Endodermal cell (in vitro differentiated cells): ENCODE data around the gene PRRT4. TPM values are rescaled to one million over a fixed set of nuclear protein-coding genes. Genes with fewer than 3 reads are reported as not detected.

Experiments used
- DNase-seq: peaks from one replicate; pipeline ENCODE4 v3.0.0-alpha.2; 2017
- H3K27ac ChIP-seq: 2 replicates; pipeline ENCODE4 v1.5.1; 2013; ENCODE audit warnings: mild to moderate bottlenecking, low read depth, low read length, moderate library complexity
- H3K27me3 ChIP-seq: 2 replicates; pipeline ENCODE4 v1.6.1; 2013; ENCODE audit warnings: mild to moderate bottlenecking, low read length, moderate library complexity; ENCODE audit not compliant: insufficient read depth, control insufficient read depth, poor library complexity, severe bottlenecking
- H3K36me3 ChIP-seq: 2 replicates; pipeline ENCODE4 v1.7.0; 2013; ENCODE audit warnings: mild to moderate bottlenecking, low read length, moderate library complexity; ENCODE audit not compliant: control insufficient read depth, insufficient read depth
- H3K4me1 ChIP-seq: one replicate; pipeline ENCODE4 v1.7.0; 2013; ENCODE audit warnings: low read length; ENCODE audit not compliant: control insufficient read depth, insufficient read depth
- H3K4me3 ChIP-seq: 2 replicates; pipeline ENCODE4 v1.5.1; 2013; ENCODE audit warnings: mild to moderate bottlenecking, low read length, moderate library complexity
- H3K9ac ChIP-seq: 2 replicates; pipeline ENCODE4 v1.6.1; 2013; ENCODE audit warnings: mild to moderate bottlenecking, low read length, moderate library complexity; ENCODE audit not compliant: poor library complexity, severe bottlenecking; ENCODE audit errors: extremely low read depth
- H3K9me3 ChIP-seq: 2 replicates; pipeline ENCODE4 v1.6.1; 2013; ENCODE audit warnings: mild to moderate bottlenecking, low read length, moderate library complexity; ENCODE audit not compliant: control insufficient read depth
- H3K27ac Mint-ChIP-seq: 2 replicates; pipeline ENCODE4 v1.8.0; 2020; ENCODE audit warnings: mixed read lengths
- H3K27me3 Mint-ChIP-seq: 2 replicates; pipeline ENCODE4 v1.8.0; 2021; ENCODE audit warnings: mild to moderate bottlenecking, mixed read lengths; ENCODE audit not compliant: insufficient read depth
- H3K36me3 Mint-ChIP-seq: 2 replicates; pipeline ENCODE4 v1.8.0; 2020; ENCODE audit warnings: low read depth, mixed read lengths
- H3K4me1 Mint-ChIP-seq: 2 replicates; pipeline ENCODE4 v1.8.0; 2020; ENCODE audit warnings: mixed read lengths
- H3K4me3 Mint-ChIP-seq: 2 replicates; pipeline ENCODE4 v1.8.0; 2020; ENCODE audit warnings: mild to moderate bottlenecking, moderate library complexity, mixed read lengths
- H3K9me3 Mint-ChIP-seq: 2 replicates; pipeline ENCODE4 v1.8.0; 2020; ENCODE audit warnings: mild to moderate bottlenecking, mixed read lengths
- CTCF ChIP-seq: fragments of 200-600 bp; sonication (generic); conservative IDR thresholded peaks from 2 replicates; pipeline ENCODE4 v1.5.0; 2021; ENCODE audit warnings: antibody characterized with exemption, mild to moderate bottlenecking
- WGBS, 2 experiments: methylation state at CpG; one replicate each; pipeline versions ENCODE4 v1.1.5 to v1.1.7; 2013; ENCODE audit warnings: missing lambda C conversion rate in 2 of 2, mixed read lengths in 1 of 2; ENCODE audit not compliant: insufficient coverage in 1 of 2, insufficient read length in 1 of 2; 5-methylcytosine and 5-hydroxymethylcytosine counted together
- total RNA-seq, 2 donors: library from RNA; stranded (reverse); fragmentation: NEBNext Ultra II Directional in 1 of 2; extraction: Animal tissue kit (Norgen Biotek cat#: 25700) in 1 of 2; gene quantifications; 2 replicates in 1 of 2; 3 replicates in 1 of 2; pipeline ENCODE4 v1.2.1, GENCODE V29; 2021

Gene PRRT4
- total RNA-seq, 2 donors from 2014 or later: 0.18 TPM; not detected in 1

GRCh38 chr7:128389085-128389617 is 27.7 kb upstream of the PRRT4 start:
- Histone ChIP-seq H3K9me3 (no peaks in the 10 kb centered on the region), H3K36me3 (no peaks in the 10 kb centered on the region), H3K9ac (no peak overlapping the region), H3K4me1 (no peaks in the 10 kb centered on the region), H3K27me3 (peaks cover 23% of the 10 kb centered on the region), H3K27ac (no peak overlapping the region), H3K4me3 (no peak overlapping the region)
- Mint-ChIP-seq H3K4me1 (no peaks in the 10 kb centered on the region), H3K4me3 (no peak overlapping the region), H3K36me3 (no peaks in the 10 kb centered on the region), H3K27ac (no peak overlapping the region), H3K27me3 (peaks cover 48% of the 10 kb centered on the region), H3K9me3 (no peaks in the 10 kb centered on the region)
- DNase-seq: no peak
- TF ChIP-seq CTCF: peak; percentile 23
- WGBS, 2 experiments: 94 to 100% methylated on average over 1 of the region's 2 CpGs

- Histone ChIP-seq H3K4me3 (no peak overlapping the region), H3K27ac (no peak overlapping the region), H3K4me1 (no peaks in the 10 kb centered on the region), H3K27me3 (peaks cover 23% of the 10 kb centered on the region), H3K9me3 (no peaks in the 10 kb centered on the region), H3K36me3 (no peaks in the 10 kb centered on the region), H3K9ac (no peak overlapping the region)
- Mint-ChIP-seq H3K4me3 (no peak overlapping the region), H3K27ac (no peak overlapping the region), H3K36me3 (no peaks in the 10 kb centered on the region), H3K9me3 (no peaks in the 10 kb centered on the region), H3K27me3 (peaks cover 53% of the 10 kb centered on the region), H3K4me1 (no peaks in the 10 kb centered on the region)
- TF ChIP-seq CTCF: no peak
- WGBS, 2 experiments: 55% methylated on average over 3 of the region's 3 CpGs; no CpG with 5 or more reads in 1 of the 2 experiments
- DNase-seq: no peak
Measured at GRCh38 chr7:128388145-128388485, 26.6 kb upstream of the PRRT4 start.

GRCh38 chr7:128387216-128388144 is 26.0 kb upstream of the PRRT4 start:
- H3K4me1 ChIP-seq: no peaks in the 10 kb centered on the region
- no peak overlapping the region for H3K9ac ChIP-seq
- H3K27me3 ChIP-seq: peaks cover 23% of the 10 kb centered on the region
- Mint-ChIP-seq H3K36me3 (no peaks in the 10 kb centered on the region), H3K4me3 (no peak overlapping the region), H3K9me3 (no peaks in the 10 kb centered on the region), H3K27me3 (peaks cover 58% of the 10 kb centered on the region), H3K4me1 (no peaks in the 10 kb centered on the region), H3K27ac (no peak overlapping the region)
- H3K27ac ChIP-seq: no peak overlapping the region
- 33 to 45% methylated on average over 9 to 23 of the region's 24 CpGs for WGBS, 2 experiments
- TF ChIP-seq CTCF: peak; percentile 90
- no peaks in the 10 kb centered on the region for H3K36me3 ChIP-seq
- peak; percentile 97 for DNase-seq
- no peak overlapping the region for H3K4me3 ChIP-seq
- H3K9me3 ChIP-seq: no peaks in the 10 kb centered on the region
